IMR-90 (cell line): ENCODE measurements around the gene GIT2. TPM values are rescaled to one million over a fixed set of nuclear protein-coding genes. Genes with fewer than 3 reads are reported as not detected.

ENCODE experiments used
- ATAC-seq: fragments of 200-7000 bp; cut with Tn5 transposase; 2 replicates; pipeline ENCODE4 v1.9.1; 2020; ENCODE audit warnings: low read depth, mild to moderate bottlenecking, moderate library complexity
- BruUV-seq: library from RNA; stranded (reverse); fragments of 400-500 nt; replicated peaks from 2 replicates; lab custom pipeline; 2021; lab: Mats Ljungman, UMichigan
- CTCF ChIA-PET: fragments of 300-600 bp; formaldehyde crosslinking; extraction: SDS; loops from one replicate; lab custom pipeline; 2021; ENCODE audit warnings: antibody characterized with exemption; lab: Yijun Ruan, JAX
- POLR2A ChIA-PET: fragments of 300-600 bp; sonication (Branson Sonifier 250); formaldehyde crosslinking; loops from one replicate; lab custom pipeline; 2022; ENCODE audit warnings: antibody characterized with exemption; ENCODE audit not compliant: unreplicated experiment; lab: Charles Lee
- DNase-seq: peaks from one replicate; pipeline ENCODE4 v3.0.0; 2013
- H2AFZ ChIP-seq: replicated peaks from 2 replicates; pipeline ENCODE3; 2013; ENCODE audit warnings: low read length, mild to moderate bottlenecking; ENCODE audit not compliant: poor library complexity
- H2AK5ac ChIP-seq: 2 replicates; pipeline ENCODE4 v1.6.1; 2013; ENCODE audit warnings: low read depth, low read length, inconsistent platforms
- H2AK9ac ChIP-seq: replicated peaks from 2 replicates; pipeline ENCODE3; 2013; ENCODE audit warnings: mild to moderate bottlenecking, low read depth, low read length, moderate library complexity; ENCODE audit not compliant: poor library complexity
- H2BK120ac ChIP-seq: 2 replicates; pipeline ENCODE4 v1.6.1; 2013; ENCODE audit warnings: low read depth, low read length, inconsistent platforms
- H2BK15ac ChIP-seq: 3 replicates; pipeline ENCODE4 v1.6.1; 2013; ENCODE audit warnings: low read depth, low read length, inconsistent platforms
- H2BK20ac ChIP-seq: 2 replicates; pipeline ENCODE4 v1.6.1; 2013; ENCODE audit warnings: low read depth, mild to moderate bottlenecking, inconsistent platforms, low read length, moderate library complexity
- H2BK5ac ChIP-seq: 2 replicates; pipeline ENCODE4 v1.6.1; 2013; ENCODE audit warnings: mild to moderate bottlenecking, low read depth, low read length, inconsistent platforms; ENCODE audit not compliant: poor library complexity, severe bottlenecking
- H3K14ac ChIP-seq: replicated peaks from 2 replicates; pipeline ENCODE4 v1.6.1; 2013; ENCODE audit warnings: low read depth, low read length, inconsistent platforms
- H3K18ac ChIP-seq: 2 replicates; pipeline ENCODE4 v1.6.1; 2013; ENCODE audit warnings: low read depth, low read length, control low read depth
- H3K23ac ChIP-seq: 2 replicates; pipeline ENCODE4 v1.6.1; 2013; ENCODE audit warnings: low read depth, low read length, inconsistent platforms
- H3K27ac ChIP-seq: 2 replicates; pipeline ENCODE4 v1.5.1; 2013; ENCODE audit warnings: mild to moderate bottlenecking, control low read depth, low read length; ENCODE audit not compliant: insufficient read depth
- H3K27me3 ChIP-seq: 2 replicates; pipeline ENCODE4 v1.6.1; 2013; ENCODE audit warnings: low read length; ENCODE audit not compliant: control insufficient read depth, insufficient read depth
- H3K36me3 ChIP-seq: 2 replicates; pipeline ENCODE4 v1.6.1; 2013; ENCODE audit warnings: low read length, mixed read lengths; ENCODE audit not compliant: control insufficient read depth, insufficient read depth
- H3K4ac ChIP-seq: 2 replicates; pipeline ENCODE4 v1.6.1; 2013; ENCODE audit warnings: low read depth, low read length, inconsistent platforms
- H3K4me1 ChIP-seq: 2 replicates; pipeline ENCODE4 v1.6.1; 2013; ENCODE audit warnings: low read length, mixed read lengths; ENCODE audit not compliant: control insufficient read depth, insufficient read depth
- H3K4me2 ChIP-seq: 2 replicates; pipeline ENCODE4 v1.6.1; 2013; ENCODE audit warnings: low read depth, mild to moderate bottlenecking, control low read depth, low read length, moderate library complexity
- H3K4me3 ChIP-seq: 2 replicates; pipeline ENCODE4 v1.5.1; 2013; ENCODE audit warnings: low read depth, mild to moderate bottlenecking, control low read depth, low read length, moderate library complexity; ENCODE audit not compliant: insufficient read depth
- H3K56ac ChIP-seq: 2 replicates; pipeline ENCODE4 v1.6.1; 2013; ENCODE audit warnings: low read length, inconsistent platforms; ENCODE audit not compliant: insufficient read depth; ENCODE audit errors: extremely low read depth
- H3K79me1 ChIP-seq, 2 experiments: 2 replicates each; pipeline ENCODE4 v1.6.1; 2013; ENCODE audit warnings: low read length in 2 of 2, inconsistent platforms in 1 of 2, low read depth in 1 of 2
- H3K9ac ChIP-seq: 2 replicates; pipeline ENCODE4 v1.6.1; 2013; ENCODE audit warnings: low read depth, low read length, control low read depth
- H3K9me1 ChIP-seq: 2 replicates; pipeline ENCODE4 v1.6.1; 2013; ENCODE audit warnings: low read length, inconsistent platforms; ENCODE audit not compliant: insufficient read depth
- H3K9me3 ChIP-seq: 2 replicates; pipeline ENCODE4 v1.6.1; 2013; ENCODE audit warnings: low read length; ENCODE audit not compliant: control insufficient read depth, insufficient read depth
- H4K20me1 ChIP-seq: 2 replicates; pipeline ENCODE4 v1.6.1; 2013; ENCODE audit warnings: low read length, inconsistent platforms; ENCODE audit not compliant: insufficient read depth
- H4K5ac ChIP-seq: 2 replicates; pipeline ENCODE4 v1.6.1; 2013; ENCODE audit warnings: mild to moderate bottlenecking, low read depth, low read length, control low read depth
- H4K8ac ChIP-seq, 2 experiments: 2 replicates each; pipeline ENCODE4 v1.6.1; 2013; ENCODE audit warnings: low read depth in 2 of 2, low read length in 2 of 2, control low read depth in 1 of 2, inconsistent platforms in 1 of 2
- H4K91ac ChIP-seq: 2 replicates; pipeline ENCODE4 v1.6.1; 2013; ENCODE audit warnings: low read depth, low read length, inconsistent platforms; ENCODE audit not compliant: insufficient read depth
- BHLHE40 ChIP-seq: fragments of 150-350 bp; IDR thresholded peaks from 2 replicates; pipeline ENCODE4 v1.6.1; 2016; ENCODE audit warnings: mild to moderate bottlenecking, low read depth, low read length
- CEBPB ChIP-seq: IDR thresholded peaks from 2 replicates; pipeline ENCODE4 v1.6.1; 2012; ENCODE audit warnings: low read depth, low read length, improper control_type of control experiment
- CHD1 ChIP-seq: IDR thresholded peaks from 2 replicates; pipeline ENCODE4 v1.6.1; 2012; ENCODE audit warnings: low read depth, low read length, improper control_type of control experiment
- CTCF ChIP-seq: conservative IDR thresholded peaks from 2 replicates; pipeline ENCODE4 v1.5.1; 2012; ENCODE audit warnings: mild to moderate bottlenecking, low read depth, low read length, improper control_type of control experiment
- ELK1 ChIP-seq: fragments of 150-350 bp; IDR thresholded peaks from 2 replicates; pipeline ENCODE4 v1.6.1; 2016; ENCODE audit warnings: low read depth, mild to moderate bottlenecking, low read length, moderate library complexity, borderline replicate concordance
- FOS ChIP-seq: fragments of 150-350 bp; IDR thresholded peaks from 2 replicates; pipeline ENCODE4 v1.6.1; 2016; ENCODE audit warnings: low read depth, low read length
- MAFK ChIP-seq: IDR thresholded peaks from 2 replicates; pipeline ENCODE4 v1.6.1; 2012; ENCODE audit warnings: low read depth, low read length, improper control_type of control experiment
- MAZ ChIP-seq: IDR thresholded peaks from 2 replicates; pipeline ENCODE4 v1.6.1; 2012; ENCODE audit warnings: low read depth, mild to moderate bottlenecking, low read length, improper control_type of control experiment, moderate library complexity, borderline replicate concordance
- MXI1 ChIP-seq: IDR thresholded peaks from 2 replicates; pipeline ENCODE4 v1.6.1; 2012; ENCODE audit warnings: low read depth, mild to moderate bottlenecking, low read length, moderate library complexity, borderline replicate concordance
- NFE2L2 ChIP-seq: fragments of 150-350 bp; IDR thresholded peaks from 2 replicates; pipeline ENCODE4 v1.6.1; 2016; ENCODE audit warnings: low read depth, mild to moderate bottlenecking, low read length
- POLR2A ChIP-seq: IDR thresholded peaks from 2 replicates; pipeline ENCODE4 v1.6.1; 2012; ENCODE audit warnings: mild to moderate bottlenecking, low read depth, low read length
- RAD21 ChIP-seq: IDR thresholded peaks from 2 replicates; pipeline ENCODE4 v1.6.1; 2012; ENCODE audit warnings: low read length, improper control_type of control experiment
- RCOR1 ChIP-seq: IDR thresholded peaks from 2 replicates; pipeline ENCODE4 v1.6.1; 2012; ENCODE audit warnings: mild to moderate bottlenecking, low read length, improper control_type of control experiment; ENCODE audit not compliant: insufficient replicate concordance
- RFX5 ChIP-seq: IDR thresholded peaks from 2 replicates; pipeline ENCODE4 v1.8.0; 2012; ENCODE audit warnings: low read depth, mild to moderate bottlenecking, low read length, moderate library complexity
- SMC3 ChIP-seq: fragments of 150-350 bp; IDR thresholded peaks from 2 replicates; pipeline ENCODE4 v1.6.1; 2016; ENCODE audit warnings: low read depth, mild to moderate bottlenecking, antibody characterized with exemption, low read length, moderate library complexity
- USF2 ChIP-seq: fragments of 150-350 bp; IDR thresholded peaks from 2 replicates; pipeline ENCODE4 v1.6.1; 2017; ENCODE audit warnings: mild to moderate bottlenecking, antibody characterized with exemption, low read length, low read depth
- WGBS, 2 experiments: methylation state at CpG; one replicate each; pipeline versions ENCODE4 v1.1.5 to v1.1.7; 2013; ENCODE audit warnings: missing lambda C conversion rate in 2 of 2; ENCODE audit not compliant: insufficient read length in 1 of 2; ENCODE audit errors: extremely low coverage in 2 of 2; 5-methylcytosine and 5-hydroxymethylcytosine counted together
- dilution Hi-C: fragments of 300-500 bp; cut with HindIII; formaldehyde crosslinking; loops from one replicate; pipeline ENCODE4 v1.14.3; 2018; ENCODE audit warnings: low sequenced_read_pairs; ENCODE audit not compliant: unreplicated experiment
- in situ Hi-C: fragments of 300-500 bp; cut with MboI; formaldehyde crosslinking; loops from 3 replicates; pipeline ENCODE4 v1.14.3; 2019; ENCODE audit warnings: low sequenced_read_pairs, inconsistent platforms, mixed read lengths
- intact Hi-C: fragments of 100-400 bp; cut with micrococcal nuclease; formaldehyde crosslinking; loops from 2 replicates; pipeline ENCODE4 v1.10.0; 2022
- polyA plus RNA-seq, 3 experiments: library from polyadenylated mRNA; depleted of rRNA; stranded (reverse); fragments of >200 nt; gene quantifications; 2 replicates each; pipeline ENCODE4 v1.2.3, GENCODE V29; 2012; ENCODE audit warnings: low replicate concordance in 1 of 3
- total RNA-seq: library from RNA; depleted of rRNA; stranded (reverse); fragments of >200 nt; gene quantifications from 2 replicates; pipeline ENCODE4 v1.2.3, GENCODE V29; 2012

GIT2 gene
- total and polyA plus RNA-seq, 2 of the 4 experiments (the other 2 are of a cell fraction): 48.0 to 71.9 TPM

- Histone ChIP-seq H2BK5ac (peak overlapping the region; percentile 98), H3K27ac (peak overlapping the region; percentile 75), H4K8ac (peak overlapping the region; percentile 69 to 90), H3K27me3 (no peaks in the 10 kb centered on the region), H3K14ac (peak overlapping the region; percentile 80; the same call in 1 of the 2 replicates), H3K9me3 (no peaks in the 10 kb centered on the region), H3K4me2 (peak overlapping the region; percentile 66), H2AFZ (peak overlapping the region; percentile 64), H3K36me3 (peaks cover 22% of the 10 kb centered on the region), H3K23ac (peak overlapping the region; percentile 69), H3K79me1 (peaks cover 20 to 41% of the 10 kb centered on the region in 2 experiments), H2AK5ac (peak overlapping the region; percentile 98), H3K4ac (peak overlapping the region; percentile 81), H3K9ac (peak overlapping the region; percentile 5; the same call in 1 of the 2 replicates), H3K56ac (peak overlapping the region; percentile 56; the same call in 1 of the 2 replicates), H2BK20ac (peak overlapping the region; percentile 76; the same call in 1 of the 2 replicates), H4K5ac (peak overlapping the region; percentile 54; the same call in 1 of the 2 replicates), H3K9me1 (peaks cover 32% of the 10 kb centered on the region), H4K91ac (peak overlapping the region; percentile 95), H3K4me1 (peaks cover 42% of the 10 kb centered on the region), H2BK120ac (peak overlapping the region; percentile 87), H3K4me3 (no peak overlapping the region), H2BK15ac (peak overlapping the region; percentile 98; the same call in 2 of the 3 replicates), H3K18ac (peak overlapping the region; percentile 73), H4K20me1 (peaks cover 8% of the 10 kb centered on the region; the same call in 1 of the 2 replicates), H2AK9ac (peak overlapping the region; percentile 92)
- TF ChIP-seq MAFK (no peak), NFE2L2 (no peak), USF2 (peak; percentile 61; the same call in 1 of the 2 replicates), FOS (peak; percentile 76), RFX5 (no peak), CEBPB (no peak), CTCF (0 out of 2 replicates have a peak, but pooled peaks have one; percentile 8), MXI1 (no peak), CHD1 (no peak), BHLHE40 (no peak), ELK1 (no peak), SMC3 (no peak), MAZ (no peak), POLR2A (no peak), RCOR1 (peak; percentile 81), RAD21 (no peak)
- ChIA-PET POLR2A (no interaction called here), CTCF (no interaction called here)
- DNase-seq (peak; percentile 98), ATAC-seq (peak; percentile 56)
- 14% methylated on average over 1 of the region's 7 CpGs; no CpG with 5 or more reads in 1 of the 2 experiments for WGBS, 2 experiments
- dilution Hi-C loops (no loop called here), in situ Hi-C loops (no loop called here), intact Hi-C loops (no loop called here)
- BruUV-seq: no TSS peak
Observed at GRCh38 chr12:109951751-109952150, 44.4 kb downstream of the GIT2 start.
